ENCODE data around the gene HYAL2. TPM values are rescaled to one million over a fixed set of nuclear protein-coding genes. Genes with fewer than 3 reads are reported as not detected.

Gene HYAL2
- total and polyA plus RNA-seq, 2 of the 8 experiments (the other 6 are each of a cell fraction or from before 2014, with no cell fraction given) = 51.9 to 176 TPM

- TF ChIP-seq FOSL1 (IDR thresholded peaks at IDR 0.05; ENCODE audit: insufficient read depth, low read depth, low read length) (no peak), TBP (IDR thresholded peaks at IDR 0.05; ENCODE audit: low read depth, low read length) (no peak), NANOG (IDR thresholded peaks at IDR 0.05; ENCODE audit: insufficient read depth, low read depth, low read length, poor library complexity, severe bottlenecking) (no peak), MAX (IDR thresholded peaks at IDR 0.05) (no peak), EGR1 (IDR thresholded peaks at IDR 0.05; ENCODE audit: borderline replicate concordance, low read depth, low read length) (no peak)
- TF ChIP-seq, protein P1, sequence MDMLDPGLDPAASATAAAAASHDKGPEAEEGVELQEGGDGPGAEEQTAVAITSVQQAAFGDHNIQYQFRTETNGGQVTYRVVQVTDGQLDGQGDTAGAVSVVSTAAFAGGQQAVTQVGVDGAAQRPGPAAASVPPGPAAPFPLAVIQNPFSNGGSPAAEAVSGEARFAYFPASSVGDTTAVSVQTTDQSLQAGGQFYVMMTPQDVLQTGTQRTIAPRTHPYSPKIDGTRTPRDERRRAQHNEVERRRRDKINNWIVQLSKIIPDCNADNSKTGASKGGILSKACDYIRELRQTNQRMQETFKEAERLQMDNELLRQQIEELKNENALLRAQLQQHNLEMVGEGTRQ (IDR thresholded peaks at IDR 0.05; ENCODE audit: low read length) = no peak
Observed at GRCh38 chr3:50293079-50293801, 29.3 kb downstream of the HYAL2 start (continued).
